Body of pancreas (tissue), 4 donors: ENCODE results near the gene ERAL1.

Experiments
- POLR2A ChIP-seq, 3 donors: fragments of 450-650 bp; IDR thresholded peaks; one replicate each; pipeline ENCODE4 v1.6.1; 2016; ENCODE audit warnings: antibody characterized with exemption in 3 of 3, mild to moderate bottlenecking in 2 of 3
- TF ChIP-seq, protein P1 (sequence below), 7 experiments: fragments of 450-650 bp in 4 of 7; fragments of 200-600 bp in 3 of 7; sonication (generic) in 3 of 7; IDR thresholded peaks; one replicate each; pipeline ENCODE4 v1.5.1; 2016 to 2019; ENCODE audit warnings: antibody characterized with exemption in 7 of 7

DNA sequence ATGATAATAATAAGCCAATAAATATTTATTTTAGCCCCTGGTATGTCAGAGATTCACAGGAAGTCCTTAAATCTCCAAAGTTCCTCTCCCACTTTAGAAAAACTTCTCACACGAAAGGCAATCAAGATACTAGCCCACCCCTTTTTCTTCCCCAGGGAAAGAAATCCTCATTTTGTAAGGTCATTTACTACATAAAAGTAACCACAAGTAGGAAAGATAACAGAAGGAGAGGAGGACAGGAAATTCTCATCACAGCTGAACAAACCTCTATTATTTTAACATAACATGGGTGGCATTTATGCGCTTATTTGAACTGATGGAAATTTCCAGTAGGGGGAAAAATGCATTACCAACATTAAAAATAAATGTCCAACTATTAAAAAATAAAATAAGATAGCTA lies 15.6 kb upstream of the ERAL1 start:
- TF ChIP-seq, protein P1, sequence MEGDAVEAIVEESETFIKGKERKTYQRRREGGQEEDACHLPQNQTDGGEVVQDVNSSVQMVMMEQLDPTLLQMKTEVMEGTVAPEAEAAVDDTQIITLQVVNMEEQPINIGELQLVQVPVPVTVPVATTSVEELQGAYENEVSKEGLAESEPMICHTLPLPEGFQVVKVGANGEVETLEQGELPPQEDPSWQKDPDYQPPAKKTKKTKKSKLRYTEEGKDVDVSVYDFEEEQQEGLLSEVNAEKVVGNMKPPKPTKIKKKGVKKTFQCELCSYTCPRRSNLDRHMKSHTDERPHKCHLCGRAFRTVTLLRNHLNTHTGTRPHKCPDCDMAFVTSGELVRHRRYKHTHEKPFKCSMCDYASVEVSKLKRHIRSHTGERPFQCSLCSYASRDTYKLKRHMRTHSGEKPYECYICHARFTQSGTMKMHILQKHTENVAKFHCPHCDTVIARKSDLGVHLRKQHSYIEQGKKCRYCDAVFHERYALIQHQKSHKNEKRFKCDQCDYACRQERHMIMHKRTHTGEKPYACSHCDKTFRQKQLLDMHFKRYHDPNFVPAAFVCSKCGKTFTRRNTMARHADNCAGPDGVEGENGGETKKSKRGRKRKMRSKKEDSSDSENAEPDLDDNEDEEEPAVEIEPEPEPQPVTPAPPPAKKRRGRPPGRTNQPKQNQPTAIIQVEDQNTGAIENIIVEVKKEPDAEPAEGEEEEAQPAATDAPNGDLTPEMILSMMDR (IDR thresholded peaks at IDR 0.05), result no peak
- no peak for TF ChIP-seq POLR2A (IDR thresholded peaks at IDR 0.05)
